ENCODE data around the gene CNTN2. TPM values are rescaled to one million over a fixed set of nuclear protein-coding genes. Genes with fewer than 3 reads are reported as not detected.

CNTN2 gene
- not detected in 2 replicates for total RNA-seq

GRCh38 chr1:205042911-205043806 is at the start of gene CNTN2:
TSS of gene CNTN2 (plus strand) at chr1:205043212. CDS start at chr1:205053186, 9,974 bp downstream.
- Histone ChIP-seq H3K4me3 (ENCODE audit: low read depth, low read length) (no peak within 1 kb of the TSS), H3K36me3 (ENCODE audit: control insufficient read depth, insufficient read depth, low read length) (no peaks in the 10 kb centered on the region), H3K27me3 (ENCODE audit: control insufficient read depth, insufficient read depth, low read length) (peaks cover 72% of the 10 kb centered on the region)
- no peak for TF ChIP-seq CTCF (IDR thresholded peaks at IDR 0.05; ENCODE audit: insufficient read depth, low read length, poor library complexity, severe bottlenecking)
- DNase-seq (ENCODE audit: low read depth) = no peak

- no peak for DNase-seq (ENCODE audit: low read depth)
- Histone ChIP-seq H3K27me3 (ENCODE audit: control insufficient read depth, insufficient read depth, low read length) (peaks cover 8% of the 10 kb centered on the region), H3K36me3 (ENCODE audit: control insufficient read depth, insufficient read depth, low read length) (no peaks in the 10 kb centered on the region), H3K4me3 (ENCODE audit: low read depth, low read length) (no peak overlapping the region)
- TF ChIP-seq CTCF (IDR thresholded peaks at IDR 0.05; ENCODE audit: insufficient read depth, low read length, poor library complexity, severe bottlenecking) = no peak
These were observed 48.7 kb upstream of the CNTN2 start for GRCh38 chr1:204994086-204994862.

GRCh38 chr1:204996981-204997380 is 46.0 kb upstream of the CNTN2 start:
- no peak for TF ChIP-seq CTCF (IDR thresholded peaks at IDR 0.05; ENCODE audit: insufficient read depth, low read length, poor library complexity, severe bottlenecking)
- no peaks in the 10 kb centered on the region for H3K36me3 ChIP-seq (ENCODE audit: control insufficient read depth, insufficient read depth, low read length)
- DNase-seq (ENCODE audit: low read depth) = no peak
- no peak overlapping the region for H3K4me3 ChIP-seq (ENCODE audit: low read depth, low read length)
- H3K27me3 ChIP-seq (ENCODE audit: control insufficient read depth, insufficient read depth, low read length) = peaks cover 15% of the 10 kb centered on the region

DNA sequence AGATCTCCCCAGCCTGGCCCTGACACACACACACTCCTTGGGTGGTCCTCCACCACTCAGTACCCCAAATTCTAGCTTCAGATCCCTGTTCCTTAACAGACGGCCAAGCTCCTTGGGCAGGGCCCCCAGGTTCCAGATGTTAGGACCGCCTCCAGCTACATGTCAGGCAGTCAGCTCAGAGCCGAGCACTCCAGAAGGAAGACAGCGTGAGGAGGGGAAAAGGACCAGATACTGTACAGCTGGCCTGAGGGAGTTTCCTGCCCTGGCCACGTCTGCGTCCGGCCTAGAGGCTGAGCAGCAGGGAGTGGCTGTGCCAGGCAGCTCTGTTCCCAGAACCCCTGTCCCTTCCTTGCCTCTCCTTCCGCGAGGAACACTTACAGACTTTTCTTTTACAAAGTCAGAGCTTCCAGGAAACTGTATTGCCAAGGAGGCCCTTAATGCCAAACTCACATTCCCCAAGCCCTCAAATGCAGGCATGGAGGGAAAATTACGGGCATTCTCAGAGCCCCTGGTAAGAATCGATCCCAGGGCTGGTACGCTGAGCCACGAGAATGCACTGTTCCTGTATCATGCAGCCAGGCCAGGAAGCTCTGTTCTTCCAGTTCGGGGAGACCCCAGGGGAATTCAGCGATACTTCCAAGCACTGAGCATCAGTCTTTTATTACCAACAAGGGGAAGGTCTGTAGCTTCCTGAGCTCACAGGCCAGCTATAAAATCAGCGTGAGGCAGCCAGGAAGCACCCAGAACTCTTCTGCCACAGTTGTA is 45.2 kb upstream of the CNTN2 start:
- no peaks in the 10 kb centered on the region for H3K36me3 ChIP-seq (ENCODE audit: control insufficient read depth, insufficient read depth, low read length)
- no peak for TF ChIP-seq CTCF (IDR thresholded peaks at IDR 0.05; ENCODE audit: insufficient read depth, low read length, poor library complexity, severe bottlenecking)
- H3K27me3 ChIP-seq (ENCODE audit: control insufficient read depth, insufficient read depth, low read length) = peaks cover 22% of the 10 kb centered on the region
- H3K4me3 ChIP-seq (ENCODE audit: low read depth, low read length) = no peak overlapping the region
- DNase-seq (ENCODE audit: low read depth) = no peak

DNA sequence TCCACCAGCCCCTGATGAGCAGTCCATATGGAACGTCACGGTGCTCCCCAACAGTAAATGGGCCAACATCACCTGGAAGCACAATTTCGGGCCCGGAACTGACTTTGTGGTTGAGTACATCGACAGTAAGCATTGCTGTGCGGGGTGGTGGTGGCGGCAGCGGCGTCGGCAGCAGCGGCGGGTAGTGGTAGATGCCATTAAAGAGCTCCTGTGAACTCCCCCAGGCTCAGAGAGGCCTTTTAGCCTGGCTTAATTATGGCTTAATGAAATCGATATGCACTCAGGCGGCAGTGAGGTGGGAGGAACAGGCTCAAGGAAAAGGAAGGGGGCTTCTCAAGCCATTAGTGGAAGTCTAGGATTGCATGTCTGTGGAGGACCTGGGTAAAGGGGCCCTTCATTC is 41.9 kb upstream of the CNTN2 start:
- H3K4me3 ChIP-seq (ENCODE audit: low read depth, low read length) = no peak overlapping the region
- DNase-seq (ENCODE audit: low read depth) = no peak
- TF ChIP-seq CTCF (IDR thresholded peaks at IDR 0.05; ENCODE audit: insufficient read depth, low read length, poor library complexity, severe bottlenecking) = no peak
- H3K27me3 ChIP-seq (ENCODE audit: control insufficient read depth, insufficient read depth, low read length) = peaks cover 40% of the 10 kb centered on the region
- no peaks in the 10 kb centered on the region for H3K36me3 ChIP-seq (ENCODE audit: control insufficient read depth, insufficient read depth, low read length)
